ENCODE measurements around the gene STK11IP.

DNA sequence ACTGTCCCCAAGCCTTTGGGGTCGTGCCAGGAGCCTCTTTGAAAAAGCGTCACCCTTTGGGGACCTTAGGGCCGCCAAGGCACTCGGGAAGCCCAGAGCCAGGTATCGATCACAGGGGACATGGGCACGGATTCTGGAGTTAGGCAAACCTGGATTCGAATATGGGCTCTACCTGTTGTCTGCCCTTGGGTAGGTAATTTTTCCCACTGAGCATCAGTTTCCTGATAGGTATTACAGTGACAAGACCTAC is 44.6 kb upstream of the STK11IP start:
- TF ChIP-seq POLR2AphosphoS5 (IDR thresholded peaks at IDR 0.05) (no peak), POLR2A (IDR thresholded peaks at IDR 0.05) (no peak)
- TF ChIP-seq, protein P1, sequence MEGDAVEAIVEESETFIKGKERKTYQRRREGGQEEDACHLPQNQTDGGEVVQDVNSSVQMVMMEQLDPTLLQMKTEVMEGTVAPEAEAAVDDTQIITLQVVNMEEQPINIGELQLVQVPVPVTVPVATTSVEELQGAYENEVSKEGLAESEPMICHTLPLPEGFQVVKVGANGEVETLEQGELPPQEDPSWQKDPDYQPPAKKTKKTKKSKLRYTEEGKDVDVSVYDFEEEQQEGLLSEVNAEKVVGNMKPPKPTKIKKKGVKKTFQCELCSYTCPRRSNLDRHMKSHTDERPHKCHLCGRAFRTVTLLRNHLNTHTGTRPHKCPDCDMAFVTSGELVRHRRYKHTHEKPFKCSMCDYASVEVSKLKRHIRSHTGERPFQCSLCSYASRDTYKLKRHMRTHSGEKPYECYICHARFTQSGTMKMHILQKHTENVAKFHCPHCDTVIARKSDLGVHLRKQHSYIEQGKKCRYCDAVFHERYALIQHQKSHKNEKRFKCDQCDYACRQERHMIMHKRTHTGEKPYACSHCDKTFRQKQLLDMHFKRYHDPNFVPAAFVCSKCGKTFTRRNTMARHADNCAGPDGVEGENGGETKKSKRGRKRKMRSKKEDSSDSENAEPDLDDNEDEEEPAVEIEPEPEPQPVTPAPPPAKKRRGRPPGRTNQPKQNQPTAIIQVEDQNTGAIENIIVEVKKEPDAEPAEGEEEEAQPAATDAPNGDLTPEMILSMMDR (IDR thresholded peaks at IDR 0.05) = no peak

Measured in suprapubic skin (tissue), 4 donors.